ENCODE results near the gene RAB5B. TPM values are rescaled to one million over a fixed set of nuclear protein-coding genes. Genes with fewer than 3 reads are reported as not detected.
"Not testable (repeated sequence)": the region's sequence is repeated elsewhere in the genome, so short reads cannot be mapped to it uniquely, and the experiment has no call there.

RAB5B gene
- total RNA-seq, 2 donors from 2014 or later = 70.3 to 89.2 TPM

GRCh38 chr12:55984861-55985260 is 11.0 kb downstream of the RAB5B start:
- Histone ChIP-seq H3K36me3 (peaks cover 47% of the 10 kb centered on the region), H3K4me1 (ENCODE audit: control insufficient read depth in 1 of 2, low read depth in 2 of 2) (no peaks in the 10 kb centered on the region), H3K4me3 (no peak overlapping the region), H3K27me3 (replicated peaks; ENCODE audit: insufficient read depth) (no peaks in the 10 kb centered on the region), H3K9me3 (no peaks in the 10 kb centered on the region), H3K27ac (no peak overlapping the region)
- TF ChIP-seq CTCF (IDR thresholded peaks at IDR 0.05) = no peak
- ATAC-seq (ENCODE audit: insufficient number of reproducible peaks, low FRiP score, low read depth) (no peak), DNase-seq (ENCODE audit: low spot score) (no peak)

DNA sequence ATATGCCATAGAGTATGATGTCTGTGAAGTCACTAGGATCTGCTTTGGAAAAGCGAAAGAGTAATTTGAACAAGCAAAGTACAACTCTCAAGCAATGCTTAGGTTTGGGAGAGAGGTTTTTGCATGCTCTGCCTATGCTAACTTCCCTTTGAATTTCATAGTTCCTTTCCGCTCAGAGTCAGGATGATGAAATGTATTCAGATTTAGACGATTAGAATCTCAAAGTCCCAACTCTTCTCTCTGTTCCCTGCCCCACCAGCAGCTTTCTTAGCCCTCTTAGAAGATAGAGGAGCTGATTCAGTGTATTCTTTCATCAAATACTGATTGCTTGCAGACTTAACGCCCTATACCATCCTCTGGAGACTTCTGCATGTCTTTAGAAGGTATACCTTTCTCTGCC is 11.5 kb downstream of the RAB5B start:
- DNase-seq (ENCODE audit: low spot score) = no peak
- ATAC-seq (ENCODE audit: insufficient number of reproducible peaks, low FRiP score, low read depth) = no peak
- no peaks in the 10 kb centered on the region for H3K4me1 ChIP-seq (ENCODE audit: control insufficient read depth in 1 of 2, low read depth in 2 of 2)
- H3K4me3 ChIP-seq = no peak overlapping the region
- H3K36me3 ChIP-seq = peaks cover 50% of the 10 kb centered on the region
- no peaks in the 10 kb centered on the region for H3K27me3 ChIP-seq (replicated peaks; ENCODE audit: insufficient read depth)
- no peaks in the 10 kb centered on the region for H3K9me3 ChIP-seq
- TF ChIP-seq CTCF (IDR thresholded peaks at IDR 0.05) = no peak
- no peak overlapping the region for H3K27ac ChIP-seq

GRCh38 chr12:55985976-55986375 is 12.1 kb downstream of the RAB5B start:
- not testable (repeated sequence) for H3K27me3 ChIP-seq (replicated peaks; ENCODE audit: insufficient read depth); ATAC-seq (ENCODE audit: insufficient number of reproducible peaks, low FRiP score, low read depth); H3K9me3 ChIP-seq; H3K4me3 ChIP-seq; DNase-seq (ENCODE audit: low spot score); H3K27ac ChIP-seq; H3K4me1 ChIP-seq (ENCODE audit: control insufficient read depth in 1 of 2, low read depth in 2 of 2)
- H3K36me3 ChIP-seq = peaks cover 52% of the 10 kb centered on the region

DNA sequence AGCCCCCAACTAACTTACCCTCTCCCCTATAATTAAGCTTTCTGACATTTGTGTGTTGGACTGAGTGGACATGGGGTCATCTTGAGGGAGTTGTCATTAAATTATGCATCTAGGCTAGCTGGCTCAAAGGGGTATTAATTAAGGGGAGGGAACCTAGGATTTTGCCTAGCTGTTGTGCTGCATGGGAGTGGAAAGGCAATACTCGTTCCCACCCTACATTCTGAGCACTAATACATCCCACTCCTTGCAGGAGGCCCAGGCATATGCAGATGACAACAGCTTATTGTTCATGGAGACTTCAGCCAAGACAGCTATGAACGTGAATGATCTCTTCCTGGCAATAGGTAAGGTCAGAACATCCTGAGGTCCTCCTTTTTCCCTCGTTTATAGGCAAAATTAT is 17.2 kb downstream of the RAB5B start:
- Histone ChIP-seq H3K27ac (no peak overlapping the region), H3K9me3 (no peaks in the 10 kb centered on the region), H3K36me3 (peaks cover 66% of the 10 kb centered on the region), H3K4me3 (no peak overlapping the region), H3K4me1 (ENCODE audit: control insufficient read depth in 1 of 2, low read depth in 2 of 2) (no peaks in the 10 kb centered on the region), H3K27me3 (replicated peaks; ENCODE audit: insufficient read depth) (no peaks in the 10 kb centered on the region)
- no peak for TF ChIP-seq CTCF (IDR thresholded peaks at IDR 0.05)
- no peak for ATAC-seq (ENCODE audit: insufficient number of reproducible peaks, low FRiP score, low read depth)
- no peak for DNase-seq (ENCODE audit: low spot score)

DNA sequence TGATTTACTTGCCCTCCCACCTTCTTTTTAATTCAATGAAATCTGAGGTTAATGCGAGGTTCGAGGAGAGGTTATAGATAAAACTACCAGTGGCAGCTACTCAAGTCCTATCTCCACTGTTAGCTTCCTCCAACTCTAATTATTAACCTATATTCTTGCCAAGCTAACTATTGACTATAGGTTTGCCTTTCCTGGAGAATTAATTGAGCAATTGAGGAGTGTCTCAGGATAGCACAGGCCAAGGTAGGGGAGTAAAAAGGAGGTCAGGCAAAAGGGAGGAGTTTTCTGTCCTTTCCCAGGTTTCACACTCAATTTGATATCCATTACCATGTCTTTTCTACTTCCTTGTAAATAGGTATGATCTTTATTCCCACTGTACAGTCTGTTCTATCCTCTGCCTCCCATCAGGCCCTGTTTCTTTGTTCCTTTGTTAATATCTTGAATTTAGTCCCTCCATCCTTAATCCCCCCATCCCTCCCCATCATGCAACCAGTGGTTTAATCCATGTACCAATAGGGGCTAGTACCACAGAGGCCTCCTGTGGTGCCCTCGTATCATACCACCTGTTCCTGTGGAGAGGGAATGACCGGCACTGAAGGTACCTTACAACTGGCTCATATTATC is 19.5 kb downstream of the RAB5B start:
- Histone ChIP-seq H3K9me3 (no peaks in the 10 kb centered on the region), H3K27ac (no peak overlapping the region), H3K4me3 (no peak overlapping the region), H3K4me1 (ENCODE audit: control insufficient read depth in 1 of 2, low read depth in 2 of 2) (peaks cover 0 to 9% of the 10 kb centered on the region in 2 donors), H3K27me3 (replicated peaks; ENCODE audit: insufficient read depth) (no peaks in the 10 kb centered on the region), H3K36me3 (peaks cover 52% of the 10 kb centered on the region)
- ATAC-seq (ENCODE audit: insufficient number of reproducible peaks, low FRiP score, low read depth) (no peak), DNase-seq (ENCODE audit: low spot score) (no peak)
- TF ChIP-seq CTCF (IDR thresholded peaks at IDR 0.05) = no peak

GRCh38 chr12:55995366-55995765 is 21.5 kb downstream of the RAB5B start:
- DNase-seq (ENCODE audit: low spot score) (no peak), ATAC-seq (ENCODE audit: insufficient number of reproducible peaks, low FRiP score, low read depth) (no peak)
- TF ChIP-seq CTCF (IDR thresholded peaks at IDR 0.05) = no peak
- H3K4me3 ChIP-seq = no peak overlapping the region
- H3K27ac ChIP-seq = no peak overlapping the region
- peaks cover 0 to 11% of the 10 kb centered on the region in 2 donors for H3K4me1 ChIP-seq (ENCODE audit: control insufficient read depth in 1 of 2, low read depth in 2 of 2)
- H3K36me3 ChIP-seq = peaks cover 37% of the 10 kb centered on the region
- H3K9me3 ChIP-seq = no peaks in the 10 kb centered on the region
- H3K27me3 ChIP-seq (replicated peaks; ENCODE audit: insufficient read depth) = no peaks in the 10 kb centered on the region
